HCT116 (cell line): Measurements from ENCODE around the gene PRR5L. TPM values are rescaled to one million over a fixed set of nuclear protein-coding genes. Genes with fewer than 3 reads are reported as not detected.

ENCODE experiments used
- ATAC-seq: fragments of 200-7000 bp; cut with Tn5 transposase; 2 replicates; pipeline ENCODE4 v1.9.1; 2020; ENCODE audit warnings: mild to moderate bottlenecking, moderate library complexity
- BruUV-seq: library from RNA; stranded (reverse); fragments of 400-500 nt; replicated peaks from 2 replicates; lab custom pipeline; 2021; lab: Mats Ljungman, UMichigan
- CTCF ChIA-PET: fragments of 300-600 bp; sonication (Branson Sonifier 250); formaldehyde crosslinking; loops from one replicate; lab custom pipeline; 2021; ENCODE audit warnings: antibody characterized with exemption; lab: Charles Lee
- POLR2A ChIA-PET: fragments of 300-600, 350-600 bp; sonication (Branson Sonifier 250); formaldehyde crosslinking; loops from one replicate; lab custom pipeline; 2021; ENCODE audit warnings: antibody characterized with exemption; lab: Charles Lee
- RAD21 ChIA-PET, 2 experiments: fragments of 300-600 bp; sonication (Branson Sonifier 250); formaldehyde crosslinking; loops; one replicate each; lab custom pipeline; 2023; ENCODE audit warnings: low total read pairs in 2 of 2; ENCODE audit not compliant: uncharacterized antibody in 2 of 2, unreplicated experiment in 2 of 2, low non-redundant PET in 1 of 2; lab: Charles Lee
- DNase-seq: peaks from one replicate; pipeline ENCODE4 v3.0.0-alpha.2; 2010; ENCODE audit warnings: low read depth, low spot score
- H2AFZ ChIP-seq: fragments of 200-600 bp; shearing (Covaris generic), sonication (generic); 2 replicates; pipeline ENCODE4 v1.6.1; 2017; ENCODE audit warnings: low read depth, mixed run types, mixed read lengths, antibody characterized with exemption, low read length; ENCODE audit not compliant: poor library complexity, severe bottlenecking
- H3K27ac ChIP-seq: 2 replicates; pipeline ENCODE4 v1.5.1; 2012; ENCODE audit warnings: low read depth, low read length
- H3K27me3 ChIP-seq: fragments of 200-600 bp; sonication (generic); 2 replicates; pipeline ENCODE4 v1.6.1; 2016; ENCODE audit warnings: mixed run types, low read length, mixed read lengths; ENCODE audit not compliant: insufficient read depth
- H3K36me3 ChIP-seq, 2 experiments: fragments of 200-500 bp in 1 of 2; fragments of 200-600 bp in 1 of 2; sonication (Bioruptor generic) in 1 of 2; sonication (generic) in 1 of 2; 2 replicates each; pipeline versions ENCODE4 v1.5.1 to v1.6.1; 2014 to 2016; ENCODE audit warnings: low read length in 2 of 2, inconsistent platforms in 1 of 2, mixed read lengths in 1 of 2, mixed run types in 1 of 2; ENCODE audit not compliant: insufficient read depth in 2 of 2, control insufficient read depth in 1 of 2
- H3K4me1 ChIP-seq, 2 experiments: fragments of 200-600 bp in 1 of 2; sonication (generic) in 1 of 2; 2 replicates each; pipeline versions ENCODE4 v1.5.1 to v1.6.1; 2012 to 2017; ENCODE audit warnings: low read length in 2 of 2, inconsistent platforms in 1 of 2, mild to moderate bottlenecking in 1 of 2, mixed read lengths in 1 of 2, mixed run types in 1 of 2, moderate library complexity in 1 of 2; ENCODE audit not compliant: insufficient read depth in 2 of 2, control insufficient read depth in 1 of 2
- H3K4me2 ChIP-seq: fragments of 200-600 bp; sonication (generic); 2 replicates; pipeline ENCODE4 v1.6.1; 2017; ENCODE audit warnings: mixed run types, low read length, mixed read lengths
- H3K4me3 ChIP-seq, 2 experiments: fragments of 200-600 bp in 1 of 2; sonication (generic) in 1 of 2; replicated peaks in 1 of 2; 2 replicates each; pipeline ENCODE4 v1.5.1; 2011 to 2016; ENCODE audit warnings: low read length in 2 of 2, control low read depth in 1 of 2, low read depth in 1 of 2, mild to moderate bottlenecking in 1 of 2, mixed read lengths in 1 of 2, mixed run types in 1 of 2
- H3K79me2 ChIP-seq: fragments of 200-600 bp; sonication (generic); 2 replicates; pipeline ENCODE4 v1.6.1; 2017; ENCODE audit warnings: mild to moderate bottlenecking, mixed run types, low read length, moderate library complexity, mixed read lengths; ENCODE audit not compliant: insufficient read depth
- H3K9ac ChIP-seq: fragments of 200-600 bp; sonication (generic); 2 replicates; pipeline ENCODE4 v1.6.1; 2016; ENCODE audit warnings: low read length, mixed read lengths
- H3K9me2 ChIP-seq: fragments of 200-600 bp; sonication (generic), shearing (Covaris generic); 2 replicates; pipeline ENCODE4 v1.6.1; 2017; ENCODE audit warnings: mixed run types, mild to moderate bottlenecking, moderate library complexity; ENCODE audit not compliant: insufficient read depth
- H3K9me3 ChIP-seq, 2 experiments: fragments of 200-500 bp in 1 of 2; fragments of 200-600 bp in 1 of 2; sonication (Bioruptor generic) in 1 of 2; sonication (generic) in 1 of 2; 2 replicates each; pipeline ENCODE4 v1.6.1; 2014 to 2017; ENCODE audit warnings: low read length in 2 of 2, mixed read lengths in 2 of 2, inconsistent platforms in 1 of 2, low read depth in 1 of 2, mild to moderate bottlenecking in 1 of 2, mixed run types in 1 of 2, moderate library complexity in 1 of 2; ENCODE audit not compliant: control insufficient read depth in 1 of 2, insufficient read depth in 1 of 2
- H4K20me1 ChIP-seq: fragments of 200-600 bp; sonication (generic), shearing (Covaris generic); 2 replicates; pipeline ENCODE4 v1.6.1; 2017; ENCODE audit warnings: mixed run types, mild to moderate bottlenecking, moderate library complexity; ENCODE audit not compliant: insufficient read depth
- CBX3 ChIP-seq: IDR thresholded peaks from 2 replicates; pipeline ENCODE4 v1.6.1; 2012; ENCODE audit warnings: low read depth
- EZH2 ChIP-seq: fragments of 200-600 bp; sonication (generic); IDR thresholded peaks from 2 replicates; pipeline ENCODE4 v1.6.1; 2017; ENCODE audit warnings: antibody characterized with exemption, mixed run types
- EZH2phosphoT487 ChIP-seq: fragments of 200-600 bp; IDR thresholded peaks from 2 replicates; pipeline ENCODE4 v1.6.1; 2018; ENCODE audit warnings: antibody characterized with exemption, borderline replicate concordance
- SIN3A ChIP-seq: IDR thresholded peaks from 2 replicates; pipeline ENCODE4 v1.6.1; 2012; ENCODE audit warnings: low read depth
- SRF ChIP-seq: IDR thresholded peaks from 2 replicates; pipeline ENCODE4 v1.6.1; 2012; ENCODE audit warnings: low read depth
- TCF7L2 ChIP-seq: IDR thresholded peaks from 2 replicates; pipeline ENCODE4 v1.7.0; 2011; ENCODE audit warnings: borderline replicate concordance, inconsistent platforms; ENCODE audit not compliant: insufficient read depth, insufficient read length; ENCODE audit errors: extremely low read depth
- YY1 ChIP-seq: IDR thresholded peaks from 2 replicates; pipeline ENCODE4 v1.6.1; 2011; ENCODE audit warnings: low read length, low read depth, moderate library complexity, mild to moderate bottlenecking; ENCODE audit not compliant: insufficient replicate concordance; ENCODE audit errors: extremely low read depth
- ZFX ChIP-seq: fragments of 450-650 bp; IDR thresholded peaks from 2 replicates; pipeline ENCODE4 v1.6.1; 2017
- intact Hi-C: fragments of 100-400 bp; cut with micrococcal nuclease; formaldehyde crosslinking; loops from 2 replicates; pipeline ENCODE4 v1.10.0; 2022
- total RNA-seq: library from RNA; stranded (reverse); gene quantifications from one replicate; pipeline ENCODE4 v1.2.1, GENCODE V29; 2021; ENCODE audit not compliant: unreplicated experiment
- TF ChIP-seq, protein P1 (sequence below): IDR thresholded peaks from 2 replicates; pipeline ENCODE4 v1.6.1; 2011; ENCODE audit warnings: mild to moderate bottlenecking, low read length, moderate library complexity; ENCODE audit not compliant: insufficient replicate concordance; ENCODE audit errors: extremely low read depth

The PRR5L gene
- total RNA-seq, 1 experiment from 2014 or later = 0.47 TPM

- Histone ChIP-seq H3K9me3 (no peaks in the 10 kb centered on the region), H3K9ac (no peak overlapping the region), H4K20me1 (no peaks in the 10 kb centered on the region), H3K4me3 (no peak overlapping the region), H3K79me2 (no peaks in the 10 kb centered on the region), H3K27me3 (no peaks in the 10 kb centered on the region), H3K36me3 (no peaks in the 10 kb centered on the region), H2AFZ (no peak overlapping the region), H3K27ac (no peak overlapping the region), H3K4me1 (no peaks in the 10 kb centered on the region), H3K9me2 (no peaks in the 10 kb centered on the region), H3K4me2 (no peak overlapping the region)
- TF ChIP-seq ZFX = no peak
- TF ChIP-seq, protein P1, sequence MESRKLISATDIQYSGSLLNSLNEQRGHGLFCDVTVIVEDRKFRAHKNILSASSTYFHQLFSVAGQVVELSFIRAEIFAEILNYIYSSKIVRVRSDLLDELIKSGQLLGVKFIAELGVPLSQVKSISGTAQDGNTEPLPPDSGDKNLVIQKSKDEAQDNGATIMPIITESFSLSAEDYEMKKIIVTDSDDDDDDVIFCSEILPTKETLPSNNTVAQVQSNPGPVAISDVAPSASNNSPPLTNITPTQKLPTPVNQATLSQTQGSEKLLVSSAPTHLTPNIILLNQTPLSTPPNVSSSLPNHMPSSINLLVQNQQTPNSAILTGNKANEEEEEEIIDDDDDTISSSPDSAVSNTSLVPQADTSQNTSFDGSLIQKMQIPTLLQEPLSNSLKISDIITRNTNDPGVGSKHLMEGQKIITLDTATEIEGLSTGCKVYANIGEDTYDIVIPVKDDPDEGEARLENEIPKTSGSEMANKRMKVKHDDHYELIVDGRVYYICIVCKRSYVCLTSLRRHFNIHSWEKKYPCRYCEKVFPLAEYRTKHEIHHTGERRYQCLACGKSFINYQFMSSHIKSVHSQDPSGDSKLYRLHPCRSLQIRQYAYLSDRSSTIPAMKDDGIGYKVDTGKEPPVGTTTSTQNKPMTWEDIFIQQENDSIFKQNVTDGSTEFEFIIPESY = no peak
- no peak for TF ChIP-seq EZH2
- no peak for TF ChIP-seq SIN3A
- TF ChIP-seq SRF = no peak
- TF ChIP-seq TCF7L2 = no peak
- no peak for TF ChIP-seq CBX3
- no peak for TF ChIP-seq YY1
- no peak for TF ChIP-seq EZH2phosphoT487
- DNase-seq (no peak), ATAC-seq (no peak)
- intact Hi-C loops = loop anchor here (10.0 kb wide), 1 partner anchor 328 kb away; no protein-coding TSS in a partner anchor
- POLR2A ChIA-PET = no interaction called here
- RAD21 ChIA-PET = no interaction called here
- no TSS peak for BruUV-seq
- CTCF ChIA-PET = interaction anchor here (1.0 to 1.1 kb wide), 2 partner anchors 10 to 182 kb away, joined by 3 to 4 read pairs; no protein-coding TSS in a partner anchor
These were observed 926 bp downstream of the PRR5L start for GRCh38 chr11:36296884-36297543.
